Retinal pigment epithelial cell (primary cell): ENCODE measurements around the gene RBM26.
A peak's percentile ranks its signal among the peaks of the same experiment; 100 is the strongest.

Source experiments
- DNase-seq: peaks from one replicate; pipeline ENCODE4 v3.0.0-alpha.2; 2010; ENCODE audit warnings: low read depth
- H3K4me3 ChIP-seq: 2 replicates; pipeline ENCODE4 v1.5.1; 2011; ENCODE audit warnings: mild to moderate bottlenecking, low read length, control low read depth, moderate library complexity
- TF ChIP-seq, protein P1 (sequence below): conservative IDR thresholded peaks from 2 replicates; pipeline ENCODE4 v1.5.1; 2011; ENCODE audit warnings: low read depth, low read length, control low read depth, inconsistent platforms

Gene RBM26

DNA sequence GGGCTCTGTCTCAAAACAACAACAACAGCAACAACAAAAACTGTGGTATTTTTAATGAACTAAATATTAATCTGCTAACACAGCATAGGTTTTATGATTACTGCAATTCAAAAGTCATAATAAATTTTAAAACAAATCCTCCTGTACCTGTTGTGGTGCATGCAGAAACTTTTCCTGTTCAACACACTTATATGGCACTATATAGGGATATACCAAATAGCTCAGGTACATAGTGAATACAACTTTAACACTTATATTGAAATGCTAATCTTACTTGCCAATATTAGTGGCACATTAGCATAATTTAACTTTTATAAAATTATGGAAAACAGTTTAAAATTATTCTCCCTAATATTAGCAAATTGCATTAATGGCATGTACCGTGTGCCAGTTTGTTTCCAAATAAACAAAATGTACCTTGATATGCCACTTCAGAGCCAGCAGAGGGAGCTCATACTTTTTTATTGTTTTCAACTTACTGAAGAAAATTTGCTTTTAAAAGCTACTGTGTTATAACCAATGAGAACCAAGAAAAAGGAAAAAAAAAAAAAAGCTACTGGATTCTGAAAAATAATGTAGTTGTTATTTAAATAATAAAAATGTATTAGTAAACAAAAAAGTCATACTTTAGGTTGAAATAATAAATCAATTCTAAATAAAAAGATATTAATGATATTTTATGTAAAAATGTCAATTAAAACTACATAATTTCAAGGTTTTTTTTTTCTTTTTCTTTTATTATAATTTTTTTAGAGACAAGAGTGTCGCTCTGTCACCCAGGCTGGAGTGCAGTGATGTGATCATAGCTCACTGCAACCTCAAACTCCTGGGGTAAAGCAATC is 18.0 kb upstream of the RBM26 start:
- H3K4me3 ChIP-seq, result no peak overlapping the region
- TF ChIP-seq, protein P1, sequence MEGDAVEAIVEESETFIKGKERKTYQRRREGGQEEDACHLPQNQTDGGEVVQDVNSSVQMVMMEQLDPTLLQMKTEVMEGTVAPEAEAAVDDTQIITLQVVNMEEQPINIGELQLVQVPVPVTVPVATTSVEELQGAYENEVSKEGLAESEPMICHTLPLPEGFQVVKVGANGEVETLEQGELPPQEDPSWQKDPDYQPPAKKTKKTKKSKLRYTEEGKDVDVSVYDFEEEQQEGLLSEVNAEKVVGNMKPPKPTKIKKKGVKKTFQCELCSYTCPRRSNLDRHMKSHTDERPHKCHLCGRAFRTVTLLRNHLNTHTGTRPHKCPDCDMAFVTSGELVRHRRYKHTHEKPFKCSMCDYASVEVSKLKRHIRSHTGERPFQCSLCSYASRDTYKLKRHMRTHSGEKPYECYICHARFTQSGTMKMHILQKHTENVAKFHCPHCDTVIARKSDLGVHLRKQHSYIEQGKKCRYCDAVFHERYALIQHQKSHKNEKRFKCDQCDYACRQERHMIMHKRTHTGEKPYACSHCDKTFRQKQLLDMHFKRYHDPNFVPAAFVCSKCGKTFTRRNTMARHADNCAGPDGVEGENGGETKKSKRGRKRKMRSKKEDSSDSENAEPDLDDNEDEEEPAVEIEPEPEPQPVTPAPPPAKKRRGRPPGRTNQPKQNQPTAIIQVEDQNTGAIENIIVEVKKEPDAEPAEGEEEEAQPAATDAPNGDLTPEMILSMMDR, result peak; percentile 59
- DNase-seq, result no peak

DNA sequence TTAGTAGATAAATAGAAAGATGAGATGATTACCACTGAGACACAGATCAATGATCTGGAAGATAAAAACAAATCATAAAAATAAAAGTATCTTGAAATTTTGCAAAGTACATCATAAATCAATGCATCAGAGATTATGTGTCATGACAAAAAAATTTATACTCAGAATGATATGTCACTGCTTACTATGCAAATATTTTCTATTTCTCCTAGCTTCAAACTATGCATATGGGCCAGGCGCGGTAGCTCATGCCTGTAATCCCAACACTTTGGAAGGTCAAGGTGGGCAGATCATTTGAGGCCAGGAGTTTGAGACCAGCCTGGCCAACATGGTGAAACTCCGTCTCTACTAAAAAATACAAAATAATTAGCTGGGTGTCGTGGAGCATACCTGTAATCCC is 17.3 kb upstream of the RBM26 start:
- TF ChIP-seq, protein P1, result no peak
- no peak for DNase-seq
- H3K4me3 ChIP-seq, result no peak overlapping the region

DNA sequence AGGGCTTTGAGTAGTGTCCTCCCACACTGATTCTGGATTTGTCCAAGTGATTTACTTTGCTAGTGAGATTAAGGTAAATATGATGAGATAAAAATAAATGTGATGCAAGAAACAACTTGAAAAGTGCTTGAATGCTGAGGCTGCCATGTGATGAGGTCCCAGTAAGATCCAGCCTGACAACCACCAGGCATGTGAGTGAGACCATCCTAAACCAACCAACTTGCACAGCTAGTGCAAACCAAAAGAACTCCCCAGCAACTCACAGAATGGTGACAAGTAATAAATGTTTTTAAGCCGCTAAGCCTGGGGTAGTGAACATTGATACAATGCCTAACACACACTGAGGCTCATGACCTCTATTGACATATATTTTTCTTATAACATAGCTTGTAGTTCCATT is 13.3 kb upstream of the RBM26 start:
- H3K4me3 ChIP-seq, result no peak overlapping the region
- TF ChIP-seq, protein P1, result no peak
- no peak for DNase-seq

DNA sequence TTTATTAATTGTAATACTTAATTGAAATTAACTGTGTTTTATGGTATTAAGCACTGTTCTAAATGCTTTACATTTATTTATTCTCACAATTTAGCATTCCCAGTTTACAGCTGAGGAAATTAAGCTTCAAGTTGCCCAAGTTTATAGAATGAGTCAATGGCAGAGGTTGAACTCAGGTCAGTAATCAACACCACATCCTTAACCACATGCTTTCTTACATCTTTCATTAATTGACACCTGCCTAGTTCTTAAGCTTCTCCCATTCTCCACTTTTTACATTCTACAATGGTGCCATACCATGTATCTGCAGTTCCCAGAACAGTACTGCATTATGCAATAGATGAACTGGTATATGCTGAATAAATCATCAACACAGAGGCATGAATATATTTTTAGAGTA is 11.7 kb upstream of the RBM26 start:
- no peak overlapping the region for H3K4me3 ChIP-seq
- TF ChIP-seq, protein P1, result no peak
- no peak for DNase-seq

DNA sequence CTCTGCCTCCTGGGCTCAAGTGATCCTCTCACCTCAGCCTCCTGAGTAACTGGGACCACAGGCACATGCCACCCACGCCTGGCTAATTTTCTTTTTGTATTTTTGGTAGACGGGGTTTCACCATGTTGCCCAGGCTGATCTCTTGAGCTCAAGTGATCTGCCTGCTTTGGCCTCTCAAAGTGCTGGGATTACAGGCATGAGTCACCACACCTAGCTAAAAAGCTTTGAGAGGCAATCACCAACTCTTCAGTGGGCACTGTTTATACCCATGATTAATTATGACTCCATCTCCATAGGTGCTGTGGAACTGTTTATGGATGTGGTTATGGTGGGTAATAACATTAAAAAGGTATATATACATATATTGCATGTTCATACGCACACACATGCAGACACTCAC is 7.5 kb upstream of the RBM26 start:
- no peak overlapping the region for H3K4me3 ChIP-seq
- DNase-seq, result no peak
- TF ChIP-seq, protein P1, result no peak

DNA sequence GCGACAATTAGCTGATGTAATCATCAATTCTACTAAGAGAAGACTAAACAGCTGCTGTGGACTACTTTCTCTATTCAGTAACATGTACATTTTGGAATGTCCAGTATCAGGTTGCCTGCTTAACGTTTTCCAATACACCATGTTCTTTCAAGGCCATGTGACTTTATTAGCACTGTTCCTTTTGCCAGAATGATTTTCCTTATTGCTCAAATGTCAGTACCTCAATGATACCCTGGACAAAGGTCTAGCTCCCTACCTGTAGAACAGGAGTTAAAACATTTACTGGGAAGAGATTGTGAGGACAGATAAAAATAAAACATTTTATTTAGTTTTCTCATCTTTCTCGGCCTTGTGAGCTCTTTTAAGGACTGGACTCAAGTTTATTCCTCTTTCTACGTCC is 3.8 kb upstream of the RBM26 start:
- H3K4me3 ChIP-seq, result no peak overlapping the region
- DNase-seq, result no peak
- TF ChIP-seq, protein P1, result no peak

DNA sequence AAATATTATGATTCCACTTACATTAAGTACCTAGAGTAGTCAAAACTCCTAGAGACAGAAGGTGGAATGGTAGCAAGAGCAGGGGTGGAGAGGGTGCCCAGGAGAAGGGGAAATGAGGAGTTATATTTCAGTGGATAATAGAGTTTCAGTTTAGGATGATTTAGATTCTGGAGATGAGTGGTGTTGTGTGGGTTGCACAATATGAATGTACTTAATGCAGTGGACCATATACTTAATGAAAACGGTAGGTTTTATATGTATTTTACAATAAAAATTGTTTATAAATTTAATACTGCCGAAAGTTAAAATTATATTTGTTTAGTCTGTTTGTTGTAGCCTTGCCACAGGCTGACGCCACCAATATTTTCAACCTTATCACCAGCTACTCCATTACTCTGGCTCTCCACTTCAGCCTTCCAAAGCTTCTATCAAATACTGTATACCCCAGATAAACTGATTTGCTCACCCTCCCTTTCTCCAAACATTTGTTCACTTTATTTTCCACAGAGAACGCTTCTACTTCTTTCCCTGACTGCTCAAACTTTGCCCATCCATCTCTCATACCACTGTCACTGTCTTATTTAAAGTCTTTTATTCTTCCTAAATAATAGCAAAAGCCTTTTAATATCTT is 1.4 kb upstream of the RBM26 start:
- H3K4me3 ChIP-seq, result no peak overlapping the region
- TF ChIP-seq, protein P1, result no peak
- DNase-seq, result no peak
